Retinal pigment epithelial cell (primary cell): ENCODE data around the gene SIRPA.

Source experiments
- DNase-seq: peaks from one replicate; pipeline ENCODE4 v3.0.0-alpha.2; 2010; ENCODE audit warnings: low read depth
- H3K4me3 ChIP-seq: 2 replicates; pipeline ENCODE4 v1.5.1; 2011; ENCODE audit warnings: mild to moderate bottlenecking, low read length, control low read depth, moderate library complexity
- TF ChIP-seq, protein P1 (sequence below): conservative IDR thresholded peaks from 2 replicates; pipeline ENCODE4 v1.5.1; 2011; ENCODE audit warnings: low read depth, low read length, control low read depth, inconsistent platforms

SIRPA gene

DNA sequence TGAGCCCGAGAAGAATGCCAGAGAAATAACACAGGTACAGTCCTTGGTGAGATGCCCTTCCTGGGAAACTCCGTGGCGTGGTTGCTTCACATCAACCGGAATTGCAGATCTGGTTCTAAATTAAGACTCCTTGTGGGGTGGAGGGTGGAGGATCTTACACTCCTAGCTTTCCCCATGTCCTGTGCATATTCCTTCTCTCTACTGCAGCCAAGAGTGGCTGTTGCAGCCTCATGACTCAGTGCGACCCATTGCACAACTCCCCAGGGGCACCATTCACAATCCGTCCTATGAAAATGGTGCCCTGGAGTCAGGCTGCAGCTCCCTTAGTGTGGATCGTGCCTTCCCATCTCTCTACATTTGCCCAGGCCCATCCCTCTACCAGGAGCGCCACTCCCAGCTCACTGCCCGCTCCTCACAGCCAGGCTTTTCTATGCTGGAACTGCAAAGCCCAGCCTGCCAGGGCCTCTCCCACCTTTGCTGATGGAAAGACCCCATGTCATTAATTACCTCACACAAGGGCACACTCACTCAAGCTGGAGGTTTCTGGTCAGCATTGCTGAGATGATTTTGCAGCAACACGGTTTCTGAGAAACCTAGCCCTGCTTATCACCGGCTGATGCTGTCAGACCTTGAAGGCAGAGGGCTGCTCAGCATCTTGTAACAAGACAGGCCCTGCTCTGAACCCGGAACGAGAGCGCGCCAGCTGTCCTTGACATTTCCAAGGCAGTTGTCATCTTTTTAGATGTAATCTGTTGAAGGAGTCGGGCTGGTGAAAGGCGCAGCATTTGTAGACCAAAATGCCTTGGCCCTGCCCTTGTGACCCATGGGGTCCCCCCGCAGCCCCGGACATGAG is 39.7 kb downstream of the SIRPA start:
- TF ChIP-seq, protein P1, sequence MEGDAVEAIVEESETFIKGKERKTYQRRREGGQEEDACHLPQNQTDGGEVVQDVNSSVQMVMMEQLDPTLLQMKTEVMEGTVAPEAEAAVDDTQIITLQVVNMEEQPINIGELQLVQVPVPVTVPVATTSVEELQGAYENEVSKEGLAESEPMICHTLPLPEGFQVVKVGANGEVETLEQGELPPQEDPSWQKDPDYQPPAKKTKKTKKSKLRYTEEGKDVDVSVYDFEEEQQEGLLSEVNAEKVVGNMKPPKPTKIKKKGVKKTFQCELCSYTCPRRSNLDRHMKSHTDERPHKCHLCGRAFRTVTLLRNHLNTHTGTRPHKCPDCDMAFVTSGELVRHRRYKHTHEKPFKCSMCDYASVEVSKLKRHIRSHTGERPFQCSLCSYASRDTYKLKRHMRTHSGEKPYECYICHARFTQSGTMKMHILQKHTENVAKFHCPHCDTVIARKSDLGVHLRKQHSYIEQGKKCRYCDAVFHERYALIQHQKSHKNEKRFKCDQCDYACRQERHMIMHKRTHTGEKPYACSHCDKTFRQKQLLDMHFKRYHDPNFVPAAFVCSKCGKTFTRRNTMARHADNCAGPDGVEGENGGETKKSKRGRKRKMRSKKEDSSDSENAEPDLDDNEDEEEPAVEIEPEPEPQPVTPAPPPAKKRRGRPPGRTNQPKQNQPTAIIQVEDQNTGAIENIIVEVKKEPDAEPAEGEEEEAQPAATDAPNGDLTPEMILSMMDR = no peak
- DNase-seq = no peak
- H3K4me3 ChIP-seq = no peak overlapping the region

DNA sequence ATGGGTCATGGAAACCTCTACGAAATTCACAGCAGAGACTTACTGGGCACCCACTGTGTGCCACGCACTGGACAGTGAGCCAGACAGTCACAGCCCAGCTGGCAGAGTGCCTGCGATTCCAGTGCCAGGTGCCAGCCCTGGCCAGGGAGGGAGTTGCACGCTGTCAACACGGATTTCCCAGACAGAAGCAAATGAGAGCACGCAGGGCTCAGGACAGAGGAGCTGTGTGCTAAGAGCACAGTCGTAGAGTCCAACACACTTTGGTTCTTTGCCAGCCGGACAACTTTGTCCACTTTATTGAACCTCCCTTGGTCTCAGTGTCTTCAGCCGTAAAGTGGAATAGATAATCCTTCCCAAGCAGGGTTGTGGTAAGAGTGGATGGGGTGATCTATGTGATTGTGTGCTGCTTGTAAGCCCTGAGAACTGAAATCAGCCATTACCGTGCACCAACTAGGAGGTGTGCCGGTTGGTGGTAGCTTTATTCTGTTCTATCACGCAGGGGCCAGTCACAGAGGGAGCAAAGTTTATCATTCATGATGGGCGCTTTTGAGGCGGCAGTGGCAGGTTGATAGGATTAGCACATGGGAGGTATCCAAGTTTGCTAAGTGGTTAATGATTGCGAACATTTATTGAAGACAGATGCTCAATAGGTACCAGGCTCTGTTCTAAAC is 40.6 kb downstream of the SIRPA start:
- TF ChIP-seq, protein P1 = no peak
- no peak overlapping the region for H3K4me3 ChIP-seq
- no peak for DNase-seq

DNA sequence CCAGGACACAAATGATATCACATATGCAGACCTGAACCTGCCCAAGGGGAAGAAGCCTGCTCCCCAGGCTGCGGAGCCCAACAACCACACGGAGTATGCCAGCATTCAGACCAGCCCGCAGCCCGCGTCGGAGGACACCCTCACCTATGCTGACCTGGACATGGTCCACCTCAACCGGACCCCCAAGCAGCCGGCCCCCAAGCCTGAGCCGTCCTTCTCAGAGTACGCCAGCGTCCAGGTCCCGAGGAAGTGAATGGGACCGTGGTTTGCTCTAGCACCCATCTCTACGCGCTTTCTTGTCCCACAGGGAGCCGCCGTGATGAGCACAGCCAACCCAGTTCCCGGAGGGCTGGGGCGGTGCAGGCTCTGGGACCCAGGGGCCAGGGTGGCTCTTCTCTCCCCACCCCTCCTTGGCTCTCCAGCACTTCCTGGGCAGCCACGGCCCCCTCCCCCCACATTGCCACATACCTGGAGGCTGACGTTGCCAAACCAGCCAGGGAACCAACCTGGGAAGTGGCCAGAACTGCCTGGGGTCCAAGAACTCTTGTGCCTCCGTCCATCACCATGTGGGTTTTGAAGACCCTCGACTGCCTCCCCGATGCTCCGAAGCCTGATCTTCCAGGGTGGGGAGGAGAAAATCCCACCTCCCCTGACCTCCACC is 42.2 kb downstream of the SIRPA start:
- TF ChIP-seq, protein P1 = no peak
- no peak for DNase-seq
- H3K4me3 ChIP-seq = no peak overlapping the region

DNA sequence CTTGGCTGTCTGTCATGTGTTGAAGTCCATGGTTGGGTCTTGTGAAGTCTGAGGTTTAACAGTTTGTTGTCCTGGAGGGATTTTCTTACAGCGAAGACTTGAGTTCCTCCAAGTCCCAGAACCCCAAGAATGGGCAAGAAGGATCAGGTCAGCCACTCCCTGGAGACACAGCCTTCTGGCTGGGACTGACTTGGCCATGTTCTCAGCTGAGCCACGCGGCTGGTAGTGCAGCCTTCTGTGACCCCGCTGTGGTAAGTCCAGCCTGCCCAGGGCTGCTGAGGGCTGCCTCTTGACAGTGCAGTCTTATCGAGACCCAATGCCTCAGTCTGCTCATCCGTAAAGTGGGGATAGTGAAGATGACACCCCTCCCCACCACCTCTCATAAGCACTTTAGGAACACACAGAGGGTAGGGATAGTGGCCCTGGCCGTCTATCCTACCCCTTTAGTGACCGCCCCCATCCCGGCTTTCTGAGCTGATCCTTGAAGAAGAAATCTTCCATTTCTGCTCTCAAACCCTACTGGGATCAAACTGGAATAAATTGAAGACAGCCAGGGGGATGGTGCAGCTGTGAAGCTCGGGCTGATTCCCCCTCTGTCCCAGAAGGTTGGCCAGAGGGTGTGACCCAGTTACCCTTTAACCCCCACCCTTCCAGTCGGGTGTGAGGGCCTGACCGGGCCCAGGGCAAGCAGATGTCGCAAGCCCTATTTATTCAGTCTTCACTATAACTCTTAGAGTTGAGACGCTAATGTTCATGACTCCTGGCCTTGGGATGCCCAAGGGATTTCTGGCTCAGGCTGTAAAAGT is 43.5 kb downstream of the SIRPA start:
- TF ChIP-seq, protein P1 = no peak
- no peak overlapping the region for H3K4me3 ChIP-seq
- DNase-seq = no peak

DNA sequence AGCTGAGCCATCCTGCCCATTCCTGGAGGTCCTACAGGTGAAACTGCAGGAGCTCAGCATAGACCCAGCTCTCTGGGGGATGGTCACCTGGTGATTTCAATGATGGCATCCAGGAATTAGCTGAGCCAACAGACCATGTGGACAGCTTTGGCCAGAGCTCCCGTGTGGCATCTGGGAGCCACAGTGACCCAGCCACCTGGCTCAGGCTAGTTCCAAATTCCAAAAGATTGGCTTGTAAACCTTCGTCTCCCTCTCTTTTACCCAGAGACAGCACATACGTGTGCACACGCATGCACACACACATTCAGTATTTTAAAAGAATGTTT is 44.0 kb downstream of the SIRPA start:
- TF ChIP-seq, protein P1 = no peak
- no peak overlapping the region for H3K4me3 ChIP-seq
- no peak for DNase-seq

DNA sequence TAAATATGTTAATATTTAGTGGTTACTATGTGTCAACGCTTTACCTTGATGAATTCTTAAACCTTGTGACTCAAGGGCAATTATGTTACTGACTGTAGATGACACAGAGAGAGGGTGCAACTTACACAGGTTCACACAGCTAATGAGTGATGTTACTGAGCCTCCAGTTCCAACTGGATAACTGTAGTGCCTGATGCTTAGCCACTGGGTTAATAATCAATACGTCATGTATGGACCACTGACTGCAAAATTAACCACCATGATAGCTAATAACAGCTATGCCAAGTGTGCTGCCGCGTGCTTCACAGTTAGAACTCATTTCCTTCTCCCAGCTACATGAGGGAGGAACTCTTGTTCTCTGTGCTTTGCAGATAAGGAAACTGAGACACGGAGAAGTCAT is 45.4 kb downstream of the SIRPA start:
- TF ChIP-seq, protein P1 = no peak

More for the DNA sequence above, 45.4 kb downstream of the SIRPA start:
- DNase-seq = no peak
- H3K4me3 ChIP-seq = no peak overlapping the region
